Peyer's patch (tissue), 4 donors: ENCODE results near the gene SLC35E2B. TPM values are rescaled to one million over a fixed set of nuclear protein-coding genes. Genes with fewer than 3 reads are reported as not detected.

Source experiments
- DNase-seq, 3 donors: peaks; one replicate each; pipeline ENCODE4 v3.0.0-alpha.2; 2017 to 2019
- H3K27ac ChIP-seq, 4 donors: fragments of 200-600 bp; sonication (generic); one replicate each; pipeline ENCODE4 v1.5.1; 2016 to 2019
- H3K27me3 ChIP-seq, 2 donors: fragments of 200-600 bp; sonication (generic); one replicate each; pipeline ENCODE4 v1.5.1; 2019
- H3K36me3 ChIP-seq, 3 donors: fragments of 200-600 bp; sonication (generic); one replicate each; pipeline ENCODE4 v1.5.1; 2016 to 2019
- H3K4me1 ChIP-seq, 4 donors: fragments of 200-600 bp; sonication (generic); one replicate each; pipeline ENCODE4 v1.5.1; 2016 to 2019
- H3K4me3 ChIP-seq, 4 donors: fragments of 200-600 bp; sonication (generic); 1 replicate in 3 of 4; 2 replicates in 1 of 4; pipeline ENCODE4 v1.5.1; 2016 to 2019; ENCODE audit warnings: mild to moderate bottlenecking in 1 of 4
- H3K9me3 ChIP-seq, 4 donors: fragments of 200-600 bp; sonication (generic); one replicate each; pipeline ENCODE4 v1.5.1; 2016 to 2019; ENCODE audit warnings: mild to moderate bottlenecking in 1 of 4
- POLR2A ChIP-seq, 2 donors: fragments of 450-650 bp; IDR thresholded peaks; one replicate each; pipeline ENCODE4 v1.5.1; 2017; ENCODE audit warnings: antibody characterized with exemption in 2 of 2, mild to moderate bottlenecking in 2 of 2, moderate library complexity in 2 of 2
- total RNA-seq, 4 donors: library from RNA; depleted of rRNA; stranded (reverse); fragments of >200 nt; gene quantifications; one replicate each; pipeline ENCODE4 v1.1.0, GENCODE V29; 2016
- TF ChIP-seq, protein P1 (sequence below), 6 experiments: fragments of 450-650 bp in 4 of 6; fragments of 200-600 bp in 2 of 6; sonication (generic) in 1 of 6; IDR thresholded peaks; one replicate each; pipeline ENCODE4 v1.5.1; 2017 to 2019; ENCODE audit warnings: antibody characterized with exemption in 6 of 6, mild to moderate bottlenecking in 3 of 6, moderate library complexity in 1 of 6

Gene SLC35E2B
- total RNA-seq, 4 donors from 2014 or later: 76.9 to 132 (median 103) TPM

DNA sequence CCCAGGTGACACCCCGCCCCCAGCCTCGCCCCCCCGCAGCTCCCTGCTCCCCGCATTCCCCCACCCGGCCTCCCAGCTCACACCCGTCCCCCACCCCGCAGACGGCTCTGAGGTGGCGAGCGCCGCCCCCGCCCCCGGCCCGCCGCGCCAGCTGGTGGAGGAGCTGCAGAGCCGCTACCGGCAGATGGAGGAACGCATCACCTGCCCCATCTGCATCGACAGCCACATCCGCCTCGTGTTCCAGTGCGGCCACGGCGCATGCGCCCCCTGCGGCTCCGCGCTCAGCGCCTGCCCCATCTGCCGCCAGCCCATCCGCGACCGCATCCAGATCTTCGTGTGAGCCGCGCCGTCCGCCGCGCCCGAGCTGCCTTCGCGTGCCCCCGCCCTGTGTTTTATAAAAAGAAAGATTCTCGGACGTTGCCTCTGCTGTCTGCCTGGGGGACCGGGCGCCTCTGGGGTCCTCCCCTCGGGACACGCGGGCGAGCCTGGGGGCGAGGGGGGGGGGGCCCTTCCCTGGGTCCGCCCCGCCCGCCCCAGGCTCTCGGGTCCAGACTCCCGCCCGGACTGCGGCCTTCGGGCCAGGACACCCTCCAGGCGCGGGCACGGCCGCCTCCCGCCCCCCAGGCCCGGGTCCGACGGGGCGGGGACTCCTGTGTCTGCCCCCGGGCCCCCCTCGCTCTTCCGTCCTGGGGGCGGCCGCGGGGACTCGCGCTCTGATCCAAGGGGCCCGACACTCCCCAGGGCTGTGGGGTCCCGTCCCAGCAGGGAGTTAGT lies 62.2 kb downstream of the SLC35E2B start:
- peaks cover 0 to 13% (median 0%) of the 10 kb centered on the region in 3 donors for H3K36me3 ChIP-seq
- TF ChIP-seq POLR2A (IDR thresholded peaks at IDR 0.05): peak; percentile 15 to 61
- TF ChIP-seq, protein P1, sequence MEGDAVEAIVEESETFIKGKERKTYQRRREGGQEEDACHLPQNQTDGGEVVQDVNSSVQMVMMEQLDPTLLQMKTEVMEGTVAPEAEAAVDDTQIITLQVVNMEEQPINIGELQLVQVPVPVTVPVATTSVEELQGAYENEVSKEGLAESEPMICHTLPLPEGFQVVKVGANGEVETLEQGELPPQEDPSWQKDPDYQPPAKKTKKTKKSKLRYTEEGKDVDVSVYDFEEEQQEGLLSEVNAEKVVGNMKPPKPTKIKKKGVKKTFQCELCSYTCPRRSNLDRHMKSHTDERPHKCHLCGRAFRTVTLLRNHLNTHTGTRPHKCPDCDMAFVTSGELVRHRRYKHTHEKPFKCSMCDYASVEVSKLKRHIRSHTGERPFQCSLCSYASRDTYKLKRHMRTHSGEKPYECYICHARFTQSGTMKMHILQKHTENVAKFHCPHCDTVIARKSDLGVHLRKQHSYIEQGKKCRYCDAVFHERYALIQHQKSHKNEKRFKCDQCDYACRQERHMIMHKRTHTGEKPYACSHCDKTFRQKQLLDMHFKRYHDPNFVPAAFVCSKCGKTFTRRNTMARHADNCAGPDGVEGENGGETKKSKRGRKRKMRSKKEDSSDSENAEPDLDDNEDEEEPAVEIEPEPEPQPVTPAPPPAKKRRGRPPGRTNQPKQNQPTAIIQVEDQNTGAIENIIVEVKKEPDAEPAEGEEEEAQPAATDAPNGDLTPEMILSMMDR (IDR thresholded peaks at IDR 0.05): peak in 1 of 6 experiments; percentile 11
- peak overlapping the region; percentile 41 to 56 (median 51) for H3K4me3 ChIP-seq
- peaks cover 0 to 17% of the 10 kb centered on the region in 2 donors for H3K27me3 ChIP-seq
- H3K27ac ChIP-seq: peak overlapping the region; percentile 82 to 91 (median 84)
- no peaks in the 10 kb centered on the region for H3K9me3 ChIP-seq
- DNase-seq: peak; percentile 83 to 95 (median 89)
- peaks cover 3 to 34% (median 18%) of the 10 kb centered on the region in 4 donors for H3K4me1 ChIP-seq

DNA sequence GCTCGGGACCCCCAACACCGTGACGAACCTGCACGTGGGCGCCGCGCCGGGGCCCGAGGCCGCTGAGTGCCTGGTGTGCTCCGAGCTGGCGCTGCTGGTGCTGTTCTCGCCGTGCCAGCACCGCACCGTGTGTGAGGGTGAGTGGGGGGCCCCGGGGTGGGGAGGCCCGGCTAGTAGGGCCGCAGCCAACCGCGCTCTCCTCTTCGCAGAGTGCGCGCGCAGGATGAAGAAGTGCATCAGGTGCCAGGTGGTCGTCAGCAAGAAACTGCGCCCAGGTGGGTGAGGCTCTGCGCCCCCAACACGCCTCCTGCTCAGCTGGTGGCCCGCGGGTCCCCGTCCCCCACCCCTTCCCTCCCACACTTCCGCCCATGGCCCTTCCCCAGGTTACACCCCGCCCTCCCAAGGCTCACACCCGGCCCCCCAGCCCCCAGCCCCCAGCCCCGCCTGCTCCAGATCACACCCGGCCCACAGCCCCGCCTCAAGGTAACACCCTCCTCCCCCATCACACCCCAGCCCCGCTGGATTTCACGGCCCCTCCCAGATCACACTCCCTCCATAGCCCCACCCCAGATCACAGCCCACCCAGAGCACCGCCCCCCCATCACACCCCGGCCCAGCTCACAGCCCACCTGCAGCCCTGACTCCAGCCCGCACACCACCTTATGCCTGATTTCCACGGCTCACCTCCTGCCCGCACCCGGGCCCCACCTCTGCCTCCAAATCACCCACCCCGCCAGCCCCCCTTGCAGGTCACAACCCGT lies 63.0 kb downstream of the SLC35E2B start:
- Histone ChIP-seq H3K27me3 (peaks cover 0 to 17% of the 10 kb centered on the region in 2 donors), H3K36me3 (peaks cover 0 to 13% (median 0%) of the 10 kb centered on the region in 3 donors), H3K9me3 (no peaks in the 10 kb centered on the region), H3K27ac (peak overlapping the region; percentile 82 to 91 (median 84)), H3K4me1 (peaks cover 3 to 34% (median 18%) of the 10 kb centered on the region in 4 donors), H3K4me3 (peak overlapping the region; percentile 41 to 56 (median 51))
- TF ChIP-seq, protein P1 (IDR thresholded peaks at IDR 0.05): no peak
- TF ChIP-seq POLR2A (IDR thresholded peaks at IDR 0.05): no peak
- peak; percentile 57 to 83 (median 77) for DNase-seq

DNA sequence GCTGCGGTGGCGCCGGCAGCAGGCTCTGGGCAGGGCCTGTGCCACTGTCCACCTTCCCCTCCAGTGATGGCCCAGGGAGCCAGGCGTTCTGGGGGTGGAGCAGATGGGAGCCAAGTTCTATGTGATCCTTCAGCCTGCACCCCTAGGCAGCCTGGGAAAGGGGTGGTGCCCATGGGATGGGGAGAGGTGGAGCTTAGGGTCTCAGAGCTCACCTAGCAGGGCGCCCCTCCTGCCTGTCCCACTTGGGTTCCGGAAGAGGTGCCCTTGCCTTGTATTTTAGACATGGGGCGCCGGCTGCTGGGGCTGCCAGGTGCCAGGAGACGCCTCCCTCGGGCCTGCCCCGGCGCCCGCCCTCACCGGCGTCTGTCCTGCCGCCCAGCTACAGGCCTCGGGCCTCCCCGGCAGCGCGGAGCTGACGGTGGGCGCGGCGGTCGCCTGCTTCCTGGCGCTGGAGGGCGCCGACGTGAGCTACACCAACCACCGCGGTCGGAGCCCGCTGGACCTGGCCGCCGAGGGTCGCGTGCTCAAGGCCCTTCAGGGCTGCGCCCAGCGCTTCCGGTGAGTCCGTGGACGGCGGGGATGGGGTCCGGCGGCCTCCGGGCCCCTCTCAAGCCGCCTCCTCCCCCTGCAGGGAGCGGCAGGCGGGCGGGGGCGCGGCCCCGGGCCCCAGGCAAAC lies 63.7 kb downstream of the SLC35E2B start:
- Histone ChIP-seq H3K27ac (peak overlapping the region; percentile 82 to 91 (median 84)), H3K4me3 (peak overlapping the region; percentile 30 to 53 (median 38)), H3K9me3 (no peaks in the 10 kb centered on the region), H3K36me3 (peaks cover 0 to 13% (median 0%) of the 10 kb centered on the region in 3 donors), H3K4me1 (peaks cover 3 to 34% (median 18%) of the 10 kb centered on the region in 4 donors), H3K27me3 (peaks cover 0 to 17% of the 10 kb centered on the region in 2 donors)
- peak in 2 of 3 donors; percentile 26 to 48 for DNase-seq
- TF ChIP-seq POLR2A (IDR thresholded peaks at IDR 0.05): no peak
- TF ChIP-seq, protein P1 (IDR thresholded peaks at IDR 0.05): no peak

DNA sequence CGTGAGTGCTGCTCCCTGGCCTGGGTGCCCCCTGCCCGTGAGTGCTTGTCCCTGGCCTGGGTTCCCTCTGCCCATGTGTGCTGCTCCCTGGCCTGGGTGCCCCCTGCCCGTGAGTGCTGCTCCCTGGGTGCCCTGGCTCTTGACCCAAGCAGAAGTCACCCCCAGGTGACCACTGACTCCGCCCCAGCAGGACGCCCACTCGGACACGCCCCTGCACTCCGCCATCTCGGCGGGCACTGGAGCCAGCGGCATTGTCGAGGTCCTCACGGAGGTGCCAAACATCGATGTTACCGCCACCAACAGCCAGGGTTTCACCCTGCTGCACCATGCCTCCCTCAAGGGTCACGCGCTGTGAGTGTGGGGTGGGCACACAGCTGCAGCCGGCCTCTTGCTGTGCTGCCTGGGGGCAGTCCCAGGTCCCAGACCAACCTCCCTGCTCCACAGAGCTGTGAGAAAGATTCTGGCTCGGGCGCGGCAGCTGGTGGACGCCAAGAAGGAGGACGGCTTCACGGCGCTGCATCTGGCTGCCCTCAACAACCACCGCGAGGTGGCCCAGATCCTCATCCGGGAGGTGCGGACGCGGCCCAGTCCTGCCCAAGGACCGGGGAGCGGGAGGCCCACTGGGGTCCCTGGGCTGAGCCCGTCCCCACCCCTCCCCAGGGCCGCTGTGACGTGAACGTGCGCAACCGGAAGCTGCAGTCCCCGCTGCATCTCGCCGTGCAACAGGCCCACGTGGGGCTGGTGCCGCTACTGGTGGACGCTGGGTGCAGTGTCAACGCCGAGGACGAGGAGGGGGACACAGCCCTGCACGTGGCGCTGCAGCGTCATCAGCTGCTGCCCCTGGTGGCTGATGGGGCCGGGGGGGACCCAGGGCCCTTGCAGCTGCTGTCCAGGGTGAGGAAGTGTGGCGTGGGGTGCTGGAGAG lies 64.5 kb downstream of the SLC35E2B start:
- peak in 1 of 3 donors; percentile 51 for DNase-seq

More for the DNA sequence above, 64.5 kb downstream of the SLC35E2B start:
- peaks cover 3 to 34% (median 18%) of the 10 kb centered on the region in 4 donors for H3K4me1 ChIP-seq
- H3K9me3 ChIP-seq: no peaks in the 10 kb centered on the region
- H3K27me3 ChIP-seq: peaks cover 0 to 17% of the 10 kb centered on the region in 2 donors
- TF ChIP-seq, protein P1 (IDR thresholded peaks at IDR 0.05): no peak
- no peak for TF ChIP-seq POLR2A (IDR thresholded peaks at IDR 0.05)
- peaks cover 0 to 13% (median 0%) of the 10 kb centered on the region in 3 donors for H3K36me3 ChIP-seq
- no peak overlapping the region for H3K4me3 ChIP-seq
- H3K27ac ChIP-seq: peak overlapping the region in 3 of 4 donors; percentile 62 to 84 (median 76)
